Measurements from ENCODE around the gene MAVS. TPM values are rescaled to one million over a fixed set of nuclear protein-coding genes. Genes with fewer than 3 reads are reported as not detected.

The MAVS gene
- total RNA-seq, 1 experiment from 2014 or later, result 24.2 TPM

DNA sequence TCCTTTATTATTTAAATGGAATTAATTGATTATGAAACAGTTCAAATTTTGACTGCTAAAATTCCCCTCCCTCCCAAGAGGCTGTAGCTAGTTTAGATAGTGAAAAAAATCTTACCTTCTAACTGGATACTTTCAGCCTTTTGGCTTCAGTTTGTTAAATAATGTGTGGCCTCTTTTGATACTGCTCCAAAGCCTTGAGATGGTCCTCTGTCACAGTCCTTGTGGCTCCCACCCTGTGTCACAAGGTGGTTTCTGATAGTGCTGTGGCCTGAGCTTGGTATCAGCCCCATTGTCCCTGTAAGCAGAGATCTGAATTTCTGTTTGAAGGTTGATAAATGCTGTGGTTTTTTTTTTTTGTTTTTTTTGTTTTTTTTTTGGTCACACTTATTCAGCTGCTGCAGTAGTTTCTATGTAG, 63.3 kb downstream of the MAVS start:
- Mint-ChIP-seq H3K9me3 (no peaks in the 10 kb centered on the region), H3K27me3 (ENCODE audit: low read depth) (no peaks in the 10 kb centered on the region), H3K36me3 (ENCODE audit: insufficient read depth in 1 of 3, low read depth in 3 of 3) (peaks cover 60 to 74% (median 72%) of the 10 kb centered on the region in 3 experiments; a peak in 6 of 7 replicates), H3K27ac (no peak overlapping the region; a peak in 1 of 7 replicates), H3K4me1 (peaks cover 1 to 4% of the 10 kb centered on the region in 2 experiments; a peak in 2 of 4 replicates), H3K4me3 (no peak overlapping the region)
- H3K27ac ChIP-seq (ENCODE audit: insufficient read length, low read depth, low read length), result no peak overlapping the region
- no peak overlapping the region for H4K5ac ChIP-seq (ENCODE audit: insufficient read length, low read depth, low read length)
- no peak overlapping the region for H2BK20ac ChIP-seq (ENCODE audit: low read depth, low read length, poor library complexity, severe bottlenecking)
- no peak for DNase-seq
- H3K4me2 ChIP-seq (ENCODE audit: insufficient read depth, insufficient read length, low read length), result no peak overlapping the region
- H3K79me1 ChIP-seq (ENCODE audit: insufficient read depth, low read depth, low read length, poor library complexity, severe bottlenecking), result no peaks in the 10 kb centered on the region
- no peaks in the 10 kb centered on the region for H3K23me2 ChIP-seq (ENCODE audit: insufficient read length, low read depth, low read length, poor library complexity, severe bottlenecking)
- H3K14ac ChIP-seq (ENCODE audit: insufficient read depth, low read length), result no peak overlapping the region
- no peak overlapping the region for H4K8ac ChIP-seq (replicated peaks; ENCODE audit: insufficient read length, low read depth, low read length)
- H4K20me1 ChIP-seq (ENCODE audit: control insufficient read depth, insufficient read depth, insufficient read length), result no peaks in the 10 kb centered on the region
- no peaks in the 10 kb centered on the region for H3K9me3 ChIP-seq (ENCODE audit: control insufficient read depth, low read depth, low read length)
- no peak overlapping the region for H3K56ac ChIP-seq (ENCODE audit: insufficient read length, low read depth, low read length)
- no peak overlapping the region for H3K23ac ChIP-seq (ENCODE audit: insufficient read length, low read depth, low read length)
- no peak overlapping the region for H2BK15ac ChIP-seq (ENCODE audit: low read depth, low read length)
- H2BK12ac ChIP-seq (ENCODE audit: insufficient read length, low read depth, low read length), result no peak overlapping the region
- no peak overlapping the region for H2AK5ac ChIP-seq (ENCODE audit: insufficient read length, low read length)
- peaks cover 43% of the 10 kb centered on the region for H3K79me2 ChIP-seq (ENCODE audit: insufficient read depth, low read length)
- no peak overlapping the region for H3K4ac ChIP-seq (ENCODE audit: low read depth, low read length)
- no peak overlapping the region for H3K18ac ChIP-seq (ENCODE audit: insufficient read length, low read depth, low read length)
- H3T11ph ChIP-seq (ENCODE audit: low read length), result no peak overlapping the region
- no peak overlapping the region for H2BK5ac ChIP-seq (ENCODE audit: insufficient read length, low read length)
- no peak overlapping the region for H4K91ac ChIP-seq (ENCODE audit: insufficient read length, low read depth, low read length)
- no peak overlapping the region for H2AFZ ChIP-seq (ENCODE audit: low read length)
- H3K4me1 ChIP-seq (ENCODE audit: insufficient read depth, low read length), result no peaks in the 10 kb centered on the region
- TF ChIP-seq, protein P1, sequence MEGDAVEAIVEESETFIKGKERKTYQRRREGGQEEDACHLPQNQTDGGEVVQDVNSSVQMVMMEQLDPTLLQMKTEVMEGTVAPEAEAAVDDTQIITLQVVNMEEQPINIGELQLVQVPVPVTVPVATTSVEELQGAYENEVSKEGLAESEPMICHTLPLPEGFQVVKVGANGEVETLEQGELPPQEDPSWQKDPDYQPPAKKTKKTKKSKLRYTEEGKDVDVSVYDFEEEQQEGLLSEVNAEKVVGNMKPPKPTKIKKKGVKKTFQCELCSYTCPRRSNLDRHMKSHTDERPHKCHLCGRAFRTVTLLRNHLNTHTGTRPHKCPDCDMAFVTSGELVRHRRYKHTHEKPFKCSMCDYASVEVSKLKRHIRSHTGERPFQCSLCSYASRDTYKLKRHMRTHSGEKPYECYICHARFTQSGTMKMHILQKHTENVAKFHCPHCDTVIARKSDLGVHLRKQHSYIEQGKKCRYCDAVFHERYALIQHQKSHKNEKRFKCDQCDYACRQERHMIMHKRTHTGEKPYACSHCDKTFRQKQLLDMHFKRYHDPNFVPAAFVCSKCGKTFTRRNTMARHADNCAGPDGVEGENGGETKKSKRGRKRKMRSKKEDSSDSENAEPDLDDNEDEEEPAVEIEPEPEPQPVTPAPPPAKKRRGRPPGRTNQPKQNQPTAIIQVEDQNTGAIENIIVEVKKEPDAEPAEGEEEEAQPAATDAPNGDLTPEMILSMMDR (conservative IDR thresholded peaks at IDR 0.05), result no peak
- no peak overlapping the region for H3K9ac ChIP-seq (ENCODE audit: extremely low read depth, insufficient read length, low read length)
- H3K27me3 ChIP-seq (ENCODE audit: insufficient read depth, low read length), result no peaks in the 10 kb centered on the region
- H2BK120ac ChIP-seq (ENCODE audit: low read depth, low read length, poor library complexity, severe bottlenecking), result no peak overlapping the region
